AG20443 (cell line): ENCODE data around the gene KAT5.
A peak's percentile ranks its signal among the peaks of the same experiment; 100 is the strongest.
"Not testable (repeated sequence)": the region's sequence is repeated elsewhere in the genome, so short reads cannot be mapped to it uniquely, and the experiment has no call there.

Experiments used
- DNase-seq: peaks from one replicate; pipeline ENCODE4 v3.0.0; 2012; ENCODE audit warnings: low spot score, mixed read lengths

KAT5 gene

GRCh38 chr11:65709661-65710060 is 2.4 kb upstream of the KAT5 start:
- DNase-seq: no peak

GRCh38 chr11:65710421-65710820 is 1.6 kb upstream of the KAT5 start:
- DNase-seq: no peak

GRCh38 chr11:65712633-65713076 is 603 bp downstream of the KAT5 start:
- DNase-seq: no peak

DNA sequence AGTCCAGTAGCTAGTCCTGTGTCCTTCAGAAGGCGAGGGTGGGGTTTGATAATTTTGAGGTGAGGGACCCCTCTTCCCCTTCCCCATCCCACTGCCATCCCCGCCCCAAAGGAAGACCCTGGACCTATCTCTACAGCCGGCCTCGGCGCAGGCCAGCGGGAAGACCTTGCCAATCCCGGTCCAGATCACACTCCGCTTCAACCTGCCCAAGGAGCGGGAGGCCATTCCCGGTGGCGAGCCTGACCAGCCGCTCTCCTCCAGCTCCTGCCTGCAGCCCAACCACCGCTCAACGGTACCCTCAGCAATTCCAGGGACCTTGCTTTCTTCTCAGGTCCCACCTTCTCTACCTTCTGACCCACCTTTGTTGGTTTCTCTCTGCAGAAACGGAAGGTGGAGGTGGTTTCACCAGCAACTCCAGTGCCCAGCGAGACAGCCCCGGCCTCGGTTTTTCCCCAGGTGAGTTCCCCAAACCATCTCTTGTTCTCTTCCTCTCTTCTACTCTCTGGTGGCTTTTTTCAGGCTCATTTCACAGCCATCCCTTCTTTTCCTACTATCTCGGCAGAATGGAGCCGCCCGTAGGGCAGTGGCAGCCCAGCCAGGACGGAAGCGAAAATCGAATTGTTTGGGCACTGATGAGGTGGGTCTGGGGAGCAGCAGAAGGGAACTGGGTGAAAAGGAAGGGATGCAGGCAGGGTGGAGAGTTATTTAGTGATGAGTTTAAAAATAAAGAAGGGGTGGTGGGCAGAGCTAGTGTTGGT is 1.3 kb downstream of the KAT5 start:
- DNase-seq: no peak

GRCh38 chr11:65714433-65714832 is 2.4 kb downstream of the KAT5 start:
- DNase-seq: no peak

- DNase-seq: no peak
Measured at GRCh38 chr11:65716302-65716701, 4.2 kb downstream of the KAT5 start.

DNA sequence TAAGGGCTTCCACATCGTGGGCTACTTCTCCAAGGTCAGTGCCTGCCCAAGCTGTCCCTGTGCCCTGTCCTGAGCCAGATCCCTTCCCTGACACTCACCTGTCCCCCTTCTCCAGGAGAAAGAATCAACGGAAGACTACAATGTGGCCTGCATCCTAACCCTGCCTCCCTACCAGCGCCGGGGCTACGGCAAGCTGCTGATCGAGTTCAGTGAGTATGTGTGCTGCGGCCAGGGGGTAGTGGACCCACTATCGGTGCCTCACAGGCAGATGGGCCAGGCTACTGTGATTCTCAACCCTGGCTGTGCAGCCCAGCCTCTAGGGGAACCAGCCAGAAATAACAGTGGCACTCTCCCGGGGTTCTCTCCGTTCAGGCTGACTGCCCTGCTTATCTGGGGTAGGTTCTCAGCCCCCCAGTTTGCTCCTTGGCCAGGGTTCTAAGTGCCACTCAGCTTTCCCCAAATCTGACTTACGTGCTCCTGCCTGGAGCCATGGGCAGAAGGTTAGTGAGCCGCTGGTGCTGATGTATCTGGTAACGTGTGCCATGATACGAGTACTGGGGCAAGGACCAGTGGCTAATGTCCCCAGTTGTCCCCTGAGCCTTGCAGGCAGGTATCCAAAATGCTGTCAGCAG is 4.8 kb downstream of the KAT5 start:
- no peak for DNase-seq

DNA sequence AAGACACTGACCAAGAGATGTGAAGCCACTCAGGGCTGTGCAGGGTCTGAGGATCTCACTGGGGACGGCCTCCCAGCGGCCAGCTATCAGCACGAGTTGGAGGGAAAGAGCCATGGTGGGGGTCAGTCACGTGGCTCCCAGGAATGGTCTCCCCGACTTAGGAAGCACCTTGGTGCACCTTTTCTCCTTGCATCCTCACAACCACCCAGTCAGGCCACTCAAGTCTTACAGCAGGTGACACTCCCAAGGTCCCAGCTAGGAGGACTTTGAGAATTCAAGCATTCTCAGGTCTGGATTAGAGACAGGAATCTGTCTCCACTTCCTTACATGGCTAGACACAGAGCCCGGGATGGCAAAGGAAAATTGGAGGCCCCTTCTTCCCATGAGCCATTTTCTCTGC is 5.9 kb downstream of the KAT5 start:
- DNase-seq: no peak

DNA sequence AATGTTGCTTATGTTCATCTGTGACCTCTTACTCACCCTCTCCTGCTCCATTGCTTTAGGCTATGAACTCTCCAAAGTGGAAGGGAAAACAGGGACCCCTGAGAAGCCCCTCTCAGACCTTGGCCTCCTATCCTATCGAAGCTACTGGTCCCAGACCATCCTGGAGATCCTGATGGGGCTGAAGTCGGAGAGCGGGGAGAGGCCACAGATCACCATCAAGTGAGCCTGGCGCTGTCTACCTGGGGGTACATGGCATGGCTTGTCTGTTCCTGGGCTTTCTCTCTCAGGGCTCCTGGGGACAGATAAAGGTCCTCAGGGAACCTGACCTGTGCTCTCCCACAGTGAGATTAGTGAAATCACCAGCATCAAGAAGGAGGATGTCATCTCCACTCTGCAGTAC is 6.5 kb downstream of the KAT5 start:
- no peak for DNase-seq

DNA sequence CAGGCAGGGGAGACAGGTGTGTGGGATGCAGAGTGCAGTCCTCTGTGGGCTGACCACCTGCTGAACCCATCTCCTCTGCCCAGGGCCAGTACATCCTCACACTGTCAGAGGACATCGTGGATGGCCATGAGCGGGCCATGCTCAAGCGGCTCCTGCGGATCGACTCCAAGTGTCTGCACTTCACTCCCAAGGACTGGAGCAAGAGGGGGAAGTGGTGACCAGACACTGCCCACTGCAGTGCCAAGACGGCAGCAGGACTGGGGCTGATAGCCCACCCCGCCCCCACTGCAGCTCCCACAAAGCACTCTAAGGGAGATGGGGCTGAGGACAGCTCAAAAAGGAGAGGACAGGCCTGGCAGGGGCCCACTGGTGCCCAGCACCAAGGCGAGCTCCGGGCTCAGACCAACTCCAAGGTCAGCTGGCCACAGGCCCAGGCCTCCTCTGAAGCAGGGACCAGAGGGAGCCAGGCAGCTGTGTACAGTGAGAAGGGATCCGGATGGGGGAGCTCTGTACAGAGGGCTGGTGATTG is 7.0 kb downstream of the KAT5 start:
- DNase-seq: peak; percentile 43

DNA sequence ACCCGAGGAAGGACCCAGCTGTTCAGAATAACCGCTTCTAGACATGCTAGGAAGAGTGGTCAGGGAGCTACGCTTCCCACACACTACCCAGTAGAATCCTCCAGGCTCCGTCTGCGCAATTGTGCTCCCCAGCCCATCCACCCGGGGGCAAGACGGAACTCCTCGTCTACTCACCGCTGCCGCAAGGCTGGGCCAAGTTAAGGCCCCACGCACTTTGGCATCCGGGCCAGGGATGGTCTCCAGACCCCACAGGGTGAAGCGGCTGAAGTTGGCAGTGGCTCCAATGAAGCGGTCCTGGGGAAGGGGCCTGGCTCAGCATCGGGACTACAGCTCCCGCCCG is 7.8 kb downstream of the KAT5 start:
- DNase-seq: peak; percentile 67

DNA sequence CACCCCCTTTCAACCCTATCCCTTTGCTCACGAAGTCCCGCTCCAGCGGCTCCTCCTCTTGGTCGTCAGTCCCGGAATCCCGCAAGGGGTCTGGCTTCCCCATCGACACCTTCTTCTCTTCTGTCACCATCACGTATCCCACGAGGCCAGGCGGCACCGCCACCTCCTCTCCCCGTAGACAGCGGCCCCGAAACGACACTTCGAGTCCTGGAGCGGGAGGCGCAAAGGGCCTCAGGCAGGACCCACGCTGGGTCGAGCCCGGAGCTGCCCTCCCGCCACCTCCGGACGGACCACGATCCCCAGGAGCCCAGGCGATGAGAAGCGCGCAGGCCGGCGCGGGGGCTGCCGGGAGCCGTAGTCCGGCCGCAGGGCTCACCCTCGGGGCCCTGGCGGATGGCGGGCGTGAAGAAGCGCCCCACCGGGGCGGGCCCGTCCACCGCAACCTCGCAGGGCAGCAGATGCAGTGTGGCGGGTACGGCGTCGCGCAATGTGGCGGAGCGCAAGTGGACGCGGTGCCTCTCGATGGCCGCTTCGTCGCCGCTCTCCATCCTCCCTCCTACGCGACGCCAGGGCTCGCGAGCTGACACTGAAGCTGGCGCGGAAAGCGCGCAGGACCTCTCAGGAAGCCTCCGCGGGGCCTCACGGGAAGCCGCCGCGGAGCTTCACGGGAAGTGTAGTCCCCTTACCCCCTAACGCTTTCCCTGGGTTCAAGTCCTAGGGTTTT is 8.3 kb downstream of the KAT5 start, which contains the start of gene RNASEH2C:
TSS of gene RNASEH2C (minus strand) at position 588 of the 724 bp plus-strand sequence. CDS start at position 548, 40 bp downstream.
- peak; percentile 93 for DNase-seq

GRCh38 chr11:65722261-65722660 is 10.2 kb downstream of the KAT5 start:
- no peak for DNase-seq

DNA sequence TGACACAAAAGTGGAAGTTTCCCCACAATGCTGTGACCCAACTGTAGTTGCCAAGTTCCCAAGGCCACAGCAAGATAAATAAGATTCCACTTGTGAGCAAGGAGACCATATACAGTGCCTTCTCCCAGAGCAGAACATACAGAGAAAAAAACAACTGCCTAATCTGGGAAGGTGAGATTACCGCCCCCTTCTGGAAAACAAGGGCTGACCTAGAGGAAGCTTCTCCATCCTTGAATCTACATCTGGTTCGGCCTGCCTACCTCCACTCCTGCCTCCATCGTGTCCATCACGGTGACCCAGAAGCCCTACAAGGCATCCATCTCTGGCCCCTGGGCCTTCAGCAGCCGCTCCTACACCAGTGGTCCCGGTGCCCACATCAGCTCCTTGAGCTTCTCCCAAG is 14.6 kb downstream of the KAT5 start:
- no peak for DNase-seq

DNA sequence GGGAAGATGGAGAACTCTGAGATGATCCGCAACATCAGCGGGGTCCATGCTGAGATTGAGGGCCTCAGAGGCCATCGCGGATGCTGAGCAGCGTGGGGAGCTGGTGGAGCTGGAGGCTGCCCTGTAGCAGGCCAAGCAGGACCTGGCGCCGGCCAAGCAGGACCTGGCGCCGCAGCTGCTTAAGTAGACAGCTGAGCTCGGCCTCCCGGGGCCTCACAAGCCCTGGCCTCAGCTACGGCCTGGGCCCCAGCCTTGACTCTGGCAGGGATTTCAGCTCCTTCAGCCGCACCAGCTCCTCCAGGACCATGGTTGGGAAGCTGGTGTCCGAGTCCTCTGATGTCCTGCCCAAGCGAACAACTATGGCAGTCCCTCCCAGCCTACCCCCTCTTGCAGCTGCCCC is 15.8 kb downstream of the KAT5 start:
- no peak for DNase-seq

- DNase-seq: no peak
Measured at GRCh38 chr11:65730461-65730860, 18.4 kb downstream of the KAT5 start.

- DNase-seq: not testable (repeated sequence)
Measured at GRCh38 chr11:65735111-65735510, 23.1 kb downstream of the KAT5 start.

- DNase-seq: no peak
Measured at GRCh38 chr11:65736810-65737209, 24.8 kb downstream of the KAT5 start.

DNA sequence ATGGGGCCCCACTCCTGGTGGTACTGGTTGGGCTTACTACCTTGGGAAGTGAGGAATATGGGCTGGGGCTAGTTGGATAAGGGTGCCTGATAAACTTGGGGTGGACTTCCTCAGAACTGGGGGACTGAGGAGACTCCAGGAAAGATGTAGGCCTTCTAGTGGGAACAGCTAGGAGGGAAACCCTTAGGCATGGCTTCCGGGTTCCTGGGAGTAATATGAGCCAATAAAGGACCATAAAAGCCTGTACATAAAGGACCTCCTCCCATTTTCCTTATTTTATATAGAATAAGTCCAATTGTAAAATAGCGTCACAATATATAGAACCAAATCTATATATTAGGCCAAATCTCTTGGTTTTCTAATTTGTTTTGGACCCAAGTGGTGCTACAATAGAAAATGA is 27.0 kb downstream of the KAT5 start:
- no peak for DNase-seq

GRCh38 chr11:65741185-65741584 is 29.1 kb downstream of the KAT5 start:
- no peak for DNase-seq

- DNase-seq: no peak
Measured at GRCh38 chr11:65742353-65742752, 30.3 kb downstream of the KAT5 start.

DNA sequence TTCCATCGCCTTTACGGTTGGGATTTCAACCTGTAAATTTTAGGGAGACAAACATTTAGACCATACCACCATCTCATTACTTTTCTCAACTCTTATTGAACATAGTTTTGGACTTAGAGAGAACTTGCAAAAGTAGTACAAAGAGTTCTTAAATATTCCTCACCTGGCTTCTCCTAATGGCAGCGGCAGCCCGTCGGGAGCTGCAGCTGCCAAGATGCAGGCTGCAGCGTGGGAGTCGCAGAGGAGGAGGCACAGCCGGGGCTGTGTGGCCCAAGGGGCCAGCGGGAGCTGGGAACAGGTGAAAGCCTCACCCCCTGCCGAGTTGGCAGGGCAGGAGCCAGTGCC is 31.6 kb downstream of the KAT5 start:
- no peak for DNase-seq
